Ovary (tissue), 3 donors: Measurements from ENCODE around the gene AP3B1.

Experiments used
- CTCF ChIP-seq, 3 donors: fragments of 450-650 bp in 2 of 3; fragments of 200-600 bp in 1 of 3; IDR thresholded peaks; one replicate each; pipeline versions ENCODE4 v1.5.1 to v1.8.0; 2016 to 2022; ENCODE audit warnings: antibody characterized with exemption in 3 of 3, mild to moderate bottlenecking in 1 of 3
- EP300 ChIP-seq: sonication (generic); formaldehyde crosslinking; IDR thresholded peaks from one replicate; pipeline ENCODE4 v1.6.1; 2017; ENCODE audit warnings: antibody characterized with exemption
- donor health status: DM: no; HTN: no; CAD: no.

DNA sequence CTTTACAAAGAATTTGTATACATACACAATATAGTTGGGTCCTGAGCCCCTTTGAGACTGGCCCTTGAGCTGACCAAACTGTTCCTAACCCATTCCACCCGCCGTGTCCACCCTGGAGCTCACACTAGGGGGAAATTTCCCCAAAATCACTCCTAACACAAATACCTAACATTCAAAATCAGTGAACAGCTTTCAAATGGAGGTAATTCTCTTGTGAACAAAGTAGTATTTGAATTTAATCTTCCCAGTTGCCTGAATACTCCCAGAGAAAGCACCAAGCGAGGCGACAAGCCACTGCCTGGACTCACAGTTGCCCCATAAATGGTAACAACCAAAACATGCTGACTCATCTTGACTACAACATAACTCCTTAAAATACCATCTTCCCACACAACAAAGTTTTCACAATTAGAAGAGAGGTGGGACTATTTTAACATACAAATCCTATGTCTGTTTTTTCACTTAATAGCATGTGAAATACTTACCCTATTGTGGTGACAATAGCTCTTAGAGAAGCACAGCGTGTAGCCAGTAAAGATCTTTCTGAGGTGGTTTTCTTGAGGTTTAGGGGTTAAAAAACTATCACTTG is 34.2 kb upstream of the AP3B1 start:
- no peak for TF ChIP-seq CTCF (IDR thresholded peaks at IDR 0.05)
- TF ChIP-seq EP300, result no peak
